Ishikawa (cell line): Measurements from ENCODE around the gene TTC39A.

ENCODE experiments used
- CREB1 ChIP-seq: IDR thresholded peaks from 2 replicates; pipeline ENCODE4 v1.6.1; 2012; ENCODE audit warnings: low read depth
- EP300 ChIP-seq: IDR thresholded peaks from 2 replicates; pipeline ENCODE4 v1.6.1; 2012; ENCODE audit warnings: borderline replicate concordance
- RAD21 ChIP-seq: IDR thresholded peaks from 2 replicates; pipeline ENCODE4 v1.6.1; 2012; ENCODE audit warnings: low read depth
- TAF1 ChIP-seq: IDR thresholded peaks from 2 replicates; pipeline ENCODE4 v1.6.1; 2012; ENCODE audit warnings: low read depth, mild to moderate bottlenecking
- TEAD4 ChIP-seq: IDR thresholded peaks from 2 replicates; pipeline ENCODE4 v1.6.1; 2012
- ZBTB7A ChIP-seq: IDR thresholded peaks from 2 replicates; pipeline ENCODE4 v1.6.1; 2012; ENCODE audit warnings: low read depth
- TF ChIP-seq, protein P1 (sequence below): IDR thresholded peaks from 2 replicates; pipeline ENCODE4 v1.6.1; 2012

DNA sequence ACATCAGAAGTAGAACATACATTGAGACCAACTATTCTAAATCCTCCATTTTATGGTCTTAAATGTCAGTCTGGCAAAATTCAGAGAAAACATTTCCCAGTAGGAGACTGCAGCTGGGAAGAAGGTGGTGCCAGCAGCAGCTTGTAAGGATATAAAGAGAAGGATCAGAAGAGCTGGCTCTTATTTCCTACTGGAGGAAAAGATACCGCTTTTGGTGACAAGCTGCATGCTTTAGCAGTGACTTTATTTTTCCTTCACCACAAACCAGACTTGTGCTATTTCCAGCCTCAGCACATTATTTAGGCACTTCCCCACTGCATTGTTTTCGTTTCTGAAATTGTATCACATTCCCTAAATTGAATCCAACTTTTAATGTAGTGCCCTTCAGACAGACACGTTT, 65.9 kb downstream of the TTC39A start:
- TF ChIP-seq, protein P1, sequence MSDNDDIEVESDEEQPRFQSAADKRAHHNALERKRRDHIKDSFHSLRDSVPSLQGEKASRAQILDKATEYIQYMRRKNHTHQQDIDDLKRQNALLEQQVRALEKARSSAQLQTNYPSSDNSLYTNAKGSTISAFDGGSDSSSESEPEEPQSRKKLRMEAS, result no peak
- TF ChIP-seq TAF1 (no peak), CREB1 (no peak), RAD21 (no peak), TEAD4 (no peak), ZBTB7A (no peak), EP300 (no peak)
